Kidney epithelial cell (primary cell): ENCODE results near the gene SERPINA7. TPM values are rescaled to one million over a fixed set of nuclear protein-coding genes. Genes with fewer than 3 reads are reported as not detected.
"Not testable (repeated sequence)": the region's sequence is repeated elsewhere in the genome, so short reads cannot be mapped to it uniquely, and the experiment has no call there.

Experiments used
- DNase-seq: peaks from one replicate; pipeline ENCODE4 v3.0.0-alpha.2; 2010; ENCODE audit warnings: low read depth
- H3K27me3 ChIP-seq: 2 replicates; pipeline ENCODE4 v1.6.0; 2011; ENCODE audit warnings: low read length; ENCODE audit not compliant: control insufficient read depth, insufficient read depth
- H3K36me3 ChIP-seq: 2 replicates; pipeline ENCODE4 v1.5.1; 2011; ENCODE audit warnings: low read length; ENCODE audit not compliant: control insufficient read depth, insufficient read depth
- H3K4me3 ChIP-seq: 2 replicates; pipeline ENCODE4 v1.5.1; 2011; ENCODE audit warnings: low read depth, mild to moderate bottlenecking, control low read depth, low read length
- CTCF ChIP-seq: IDR thresholded peaks from 2 replicates; pipeline ENCODE4 v1.5.1; 2011; ENCODE audit warnings: mild to moderate bottlenecking, moderate library complexity, low read length, control low read depth, inconsistent platforms; ENCODE audit not compliant: insufficient read depth, poor library complexity, severe bottlenecking
- total RNA-seq: library from RNA; depleted of rRNA; stranded (reverse); fragments of >200 nt; gene quantifications from 2 replicates; pipeline ENCODE4 v1.2.3, GENCODE V29; 2015

The SERPINA7 gene
- total RNA-seq, 1 donor from 2014 or later, result not detected

- Histone ChIP-seq H3K36me3 (no peaks in the 10 kb centered on the region), H3K27me3 (no peaks in the 10 kb centered on the region), H3K4me3 (no peak overlapping the region)
- no peak for TF ChIP-seq CTCF
- no peak for DNase-seq
Measured at GRCh38 chrX:106014119-106014775, 24.3 kb downstream of the SERPINA7 start.

DNA sequence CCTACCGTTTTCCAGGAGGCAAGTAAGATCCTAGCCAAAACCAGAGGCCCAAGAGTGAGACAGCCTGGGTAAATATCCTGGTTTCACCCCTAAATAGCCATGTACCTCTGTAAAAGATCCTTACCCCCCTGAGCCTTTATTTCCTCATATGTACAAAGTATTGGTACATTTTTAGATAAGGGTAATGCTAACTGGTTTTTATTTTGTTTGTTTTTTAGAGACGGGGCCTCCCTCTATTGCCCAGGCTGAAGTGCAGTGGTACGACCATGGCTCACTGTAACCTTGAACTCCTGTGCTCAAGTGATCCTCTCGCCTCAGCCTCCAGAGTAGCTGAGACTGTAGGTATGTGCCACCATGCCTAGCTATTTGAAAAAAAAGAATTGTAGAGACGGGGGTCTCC is 29.4 kb downstream of the SERPINA7 start:
- TF ChIP-seq CTCF, result no peak
- Histone ChIP-seq H3K36me3 (no peaks in the 10 kb centered on the region), H3K27me3 (no peaks in the 10 kb centered on the region), H3K4me3 (no peak overlapping the region)
- no peak for DNase-seq

DNA sequence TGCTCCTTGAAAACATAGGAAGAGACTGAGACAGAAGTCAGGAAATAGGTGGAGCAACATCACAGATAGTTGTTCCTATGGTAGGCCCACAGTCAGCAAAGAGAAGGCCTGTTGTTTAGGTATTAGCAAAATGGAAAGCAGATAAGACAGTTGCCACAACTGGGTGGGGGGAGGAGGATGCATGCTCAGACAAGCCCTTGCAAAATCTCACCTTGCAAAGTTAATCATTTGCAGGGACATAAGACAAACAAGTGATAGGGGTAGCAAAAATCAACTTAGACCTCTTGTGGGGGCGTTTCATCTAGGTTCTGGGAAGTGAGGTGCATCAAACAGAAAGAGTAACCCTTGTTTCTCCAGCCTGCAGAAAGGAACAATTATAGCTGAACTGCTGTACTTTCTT is 30.7 kb downstream of the SERPINA7 start:
- Histone ChIP-seq H3K27me3 (no peaks in the 10 kb centered on the region), H3K36me3 (no peaks in the 10 kb centered on the region), H3K4me3 (no peak overlapping the region)
- DNase-seq, result no peak
- no peak for TF ChIP-seq CTCF

GRCh38 chrX:106005684-106006083 is 32.8 kb downstream of the SERPINA7 start:
- no peak for TF ChIP-seq CTCF
- no peak for DNase-seq
- H3K36me3 ChIP-seq, result no peaks in the 10 kb centered on the region
- no peaks in the 10 kb centered on the region for H3K27me3 ChIP-seq
- H3K4me3 ChIP-seq, result no peak overlapping the region

GRCh38 chrX:106000609-106001008 is 37.9 kb downstream of the SERPINA7 start:
- not testable (repeated sequence) for H3K4me3 ChIP-seq, H3K27me3 ChIP-seq, H3K36me3 ChIP-seq, DNase-seq

- Histone ChIP-seq H3K27me3 (no peaks in the 10 kb centered on the region), H3K36me3 (no peaks in the 10 kb centered on the region), H3K4me3 (no peak overlapping the region)
- no peak for TF ChIP-seq CTCF
- DNase-seq, result no peak
Measured at GRCh38 chrX:106000203-106000602, 38.3 kb downstream of the SERPINA7 start.
